Measurements from ENCODE around the gene POU4F3. TPM values are rescaled to one million over a fixed set of nuclear protein-coding genes. Genes with fewer than 3 reads are reported as not detected.

The POU4F3 gene
- total and polyA plus RNA-seq, 2 donors from 2014 or later, result 0.13 TPM; not detected in 1

DNA sequence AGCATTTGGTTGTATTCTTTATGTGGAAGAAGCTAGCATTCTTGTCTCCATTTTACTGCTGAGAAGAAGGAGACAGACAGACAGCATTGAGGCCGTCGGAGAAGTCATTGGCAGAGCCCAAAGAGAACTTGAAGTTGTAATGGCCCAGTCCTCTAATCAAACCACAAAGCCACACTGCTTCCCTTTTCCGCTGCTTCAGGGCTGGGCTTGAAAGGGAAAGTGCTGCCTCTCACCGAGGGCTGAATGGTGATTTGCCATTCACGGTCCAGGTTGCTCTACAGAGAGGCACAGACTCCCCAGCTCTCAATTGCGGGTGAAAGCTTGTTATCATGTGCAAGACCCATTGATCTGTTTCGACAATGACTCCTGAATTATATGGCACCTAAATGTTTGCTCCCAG, 25.6 kb upstream of the POU4F3 start:
- H3K36me3 ChIP-seq (ENCODE audit: control insufficient read depth in 2 of 3, insufficient read depth in 3 of 3, low read length in 3 of 3), result no peaks in the 10 kb centered on the region
- H3K27ac ChIP-seq (ENCODE audit: low read depth in 2 of 2, low read length in 2 of 2), result no peak overlapping the region
- no peak overlapping the region for H3K9ac ChIP-seq (ENCODE audit: low read length in 3 of 3)
- H3K4me1 ChIP-seq (ENCODE audit: control insufficient read depth in 2 of 3, insufficient read depth in 2 of 3, low read depth in 1 of 3, low read length in 3 of 3), result no peaks in the 10 kb centered on the region
- TF ChIP-seq, protein P1, sequence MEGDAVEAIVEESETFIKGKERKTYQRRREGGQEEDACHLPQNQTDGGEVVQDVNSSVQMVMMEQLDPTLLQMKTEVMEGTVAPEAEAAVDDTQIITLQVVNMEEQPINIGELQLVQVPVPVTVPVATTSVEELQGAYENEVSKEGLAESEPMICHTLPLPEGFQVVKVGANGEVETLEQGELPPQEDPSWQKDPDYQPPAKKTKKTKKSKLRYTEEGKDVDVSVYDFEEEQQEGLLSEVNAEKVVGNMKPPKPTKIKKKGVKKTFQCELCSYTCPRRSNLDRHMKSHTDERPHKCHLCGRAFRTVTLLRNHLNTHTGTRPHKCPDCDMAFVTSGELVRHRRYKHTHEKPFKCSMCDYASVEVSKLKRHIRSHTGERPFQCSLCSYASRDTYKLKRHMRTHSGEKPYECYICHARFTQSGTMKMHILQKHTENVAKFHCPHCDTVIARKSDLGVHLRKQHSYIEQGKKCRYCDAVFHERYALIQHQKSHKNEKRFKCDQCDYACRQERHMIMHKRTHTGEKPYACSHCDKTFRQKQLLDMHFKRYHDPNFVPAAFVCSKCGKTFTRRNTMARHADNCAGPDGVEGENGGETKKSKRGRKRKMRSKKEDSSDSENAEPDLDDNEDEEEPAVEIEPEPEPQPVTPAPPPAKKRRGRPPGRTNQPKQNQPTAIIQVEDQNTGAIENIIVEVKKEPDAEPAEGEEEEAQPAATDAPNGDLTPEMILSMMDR (IDR thresholded peaks at IDR 0.05; ENCODE audit: borderline replicate concordance, extremely low read depth, insufficient read depth), result no peak
- intact Hi-C loops (cut with DNase I), result no loop called here
- no peaks in the 10 kb centered on the region for H3K27me3 ChIP-seq (ENCODE audit: control insufficient read depth, insufficient read depth, low read length)
- H3K4me3 ChIP-seq (ENCODE audit: low read length in 3 of 3), result no peak overlapping the region
- FAIRE-seq, result no peak
- no peaks in the 10 kb centered on the region for H3K9me3 ChIP-seq (ENCODE audit: control insufficient read depth in 2 of 3, insufficient read depth in 1 of 3, low read length in 3 of 3)
- no peak for DNase-seq

DNA sequence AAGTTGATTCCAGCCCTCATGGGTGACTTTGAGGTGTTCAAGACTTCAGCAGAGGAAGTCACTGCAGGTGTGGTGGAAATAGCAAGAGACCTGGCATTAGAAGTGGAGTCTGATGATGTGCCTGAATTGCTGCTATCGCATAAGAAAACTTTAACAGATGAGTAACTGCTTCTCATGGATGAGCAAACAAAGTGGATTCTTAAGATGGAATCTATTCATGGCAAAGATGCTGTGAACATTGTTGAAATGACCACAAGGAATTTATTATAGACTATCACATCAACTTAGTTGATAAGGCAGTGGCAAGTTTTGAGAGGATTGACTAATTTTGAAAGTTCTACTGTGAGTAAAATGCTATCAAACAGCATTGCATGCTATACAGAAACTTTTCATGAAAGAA, 17.1 kb upstream of the POU4F3 start:
- Histone ChIP-seq H3K27ac (ENCODE audit: low read depth in 2 of 2, low read length in 2 of 2) (no peak overlapping the region), H3K4me3 (ENCODE audit: low read length in 3 of 3) (no peak overlapping the region), H3K36me3 (ENCODE audit: control insufficient read depth in 2 of 3, insufficient read depth in 3 of 3, low read length in 3 of 3) (no peaks in the 10 kb centered on the region), H3K9ac (ENCODE audit: low read length in 3 of 3) (no peak overlapping the region), H3K27me3 (ENCODE audit: control insufficient read depth, insufficient read depth, low read length) (no peaks in the 10 kb centered on the region), H3K4me1 (ENCODE audit: control insufficient read depth in 2 of 3, insufficient read depth in 2 of 3, low read depth in 1 of 3, low read length in 3 of 3) (no peaks in the 10 kb centered on the region), H3K9me3 (ENCODE audit: control insufficient read depth in 2 of 3, insufficient read depth in 1 of 3, low read length in 3 of 3) (peaks cover 0 to 4% (median 0%) of the 10 kb centered on the region in 3 donors)
- DNase-seq, result no peak
- TF ChIP-seq, protein P1 (IDR thresholded peaks at IDR 0.05; ENCODE audit: borderline replicate concordance, extremely low read depth, insufficient read depth), result no peak
- no peak for FAIRE-seq
- intact Hi-C loops (cut with DNase I), result no loop called here

DNA sequence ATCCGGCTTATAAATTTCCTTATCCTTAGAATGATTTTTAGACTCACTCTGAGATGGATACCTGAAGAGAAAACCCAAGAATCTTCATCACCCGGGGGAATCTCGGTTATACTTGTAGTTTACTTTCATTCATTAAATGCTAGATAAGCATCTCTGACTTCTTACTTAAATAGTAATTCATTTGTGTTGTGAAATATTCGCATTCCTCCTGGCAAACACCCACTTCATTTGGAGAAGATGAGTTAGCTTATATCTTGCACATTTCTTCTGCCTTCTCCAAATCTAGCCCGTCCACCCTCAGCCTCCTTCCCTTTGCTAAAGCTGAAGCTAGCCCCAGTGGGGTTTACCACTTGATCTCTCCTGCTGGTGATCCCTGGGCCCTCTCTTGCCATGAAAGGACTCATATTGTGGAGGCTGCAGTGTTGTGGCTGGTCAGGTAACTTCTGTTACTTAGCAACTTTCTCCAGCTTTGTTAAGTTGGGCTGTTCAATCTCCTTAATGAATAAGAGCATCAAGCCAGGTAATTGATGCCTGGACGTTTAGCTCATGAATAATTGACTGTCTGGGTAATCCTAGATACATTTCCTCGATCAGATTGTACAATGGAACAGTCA, 11.3 kb upstream of the POU4F3 start:
- Histone ChIP-seq H3K4me1 (ENCODE audit: control insufficient read depth in 2 of 3, insufficient read depth in 2 of 3, low read depth in 1 of 3, low read length in 3 of 3) (no peaks in the 10 kb centered on the region), H3K36me3 (ENCODE audit: control insufficient read depth in 2 of 3, insufficient read depth in 3 of 3, low read length in 3 of 3) (no peaks in the 10 kb centered on the region), H3K27me3 (ENCODE audit: control insufficient read depth, insufficient read depth, low read length) (peaks cover under 1% of the 10 kb centered on the region), H3K9ac (ENCODE audit: low read length in 3 of 3) (no peak overlapping the region), H3K27ac (ENCODE audit: low read depth in 2 of 2, low read length in 2 of 2) (no peak overlapping the region), H3K9me3 (ENCODE audit: control insufficient read depth in 2 of 3, insufficient read depth in 1 of 3, low read length in 3 of 3) (no peaks in the 10 kb centered on the region), H3K4me3 (ENCODE audit: low read length in 3 of 3) (no peak overlapping the region)
- FAIRE-seq (no peak), DNase-seq (no peak)
- intact Hi-C loops (cut with DNase I), result no loop called here
- TF ChIP-seq, protein P1 (IDR thresholded peaks at IDR 0.05; ENCODE audit: borderline replicate concordance, extremely low read depth, insufficient read depth), result no peak

DNA sequence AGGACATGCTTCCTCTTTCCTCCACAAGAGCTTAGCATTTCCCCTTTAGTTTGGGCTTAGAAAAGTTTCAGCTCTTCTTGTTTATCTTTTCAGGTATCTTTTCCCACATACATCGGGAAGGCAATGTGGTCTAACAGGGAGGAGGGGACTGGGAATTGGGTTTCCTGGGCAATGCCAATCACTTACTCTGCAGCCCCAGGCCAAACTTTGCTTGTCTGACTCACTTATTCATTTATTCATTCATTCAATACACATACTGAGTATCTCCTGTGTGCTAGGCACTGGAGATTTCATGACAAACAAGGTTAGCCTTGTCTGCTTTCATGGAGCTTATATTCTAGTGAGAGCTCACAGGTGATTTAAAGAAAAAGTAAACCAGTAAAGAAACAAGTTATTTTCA, 10.7 kb upstream of the POU4F3 start:
- intact Hi-C loops (cut with DNase I), result no loop called here
- FAIRE-seq, result no peak
- no peak for DNase-seq
- Histone ChIP-seq H3K27me3 (ENCODE audit: control insufficient read depth, insufficient read depth, low read length) (peaks cover 3% of the 10 kb centered on the region), H3K36me3 (ENCODE audit: control insufficient read depth in 2 of 3, insufficient read depth in 3 of 3, low read length in 3 of 3) (no peaks in the 10 kb centered on the region), H3K9ac (ENCODE audit: low read length in 3 of 3) (no peak overlapping the region), H3K27ac (ENCODE audit: low read depth in 2 of 2, low read length in 2 of 2) (no peak overlapping the region), H3K4me1 (ENCODE audit: control insufficient read depth in 2 of 3, insufficient read depth in 2 of 3, low read depth in 1 of 3, low read length in 3 of 3) (no peaks in the 10 kb centered on the region), H3K4me3 (ENCODE audit: low read length in 3 of 3) (no peak overlapping the region), H3K9me3 (ENCODE audit: control insufficient read depth in 2 of 3, insufficient read depth in 1 of 3, low read length in 3 of 3) (no peaks in the 10 kb centered on the region)
- TF ChIP-seq, protein P1 (IDR thresholded peaks at IDR 0.05; ENCODE audit: borderline replicate concordance, extremely low read depth, insufficient read depth), result no peak

Measured in kidney (tissue), 14 donors.